SJSA1 (cell line): ENCODE measurements around the gene ZNF740. TPM values are rescaled to one million over a fixed set of nuclear protein-coding genes. Genes with fewer than 3 reads are reported as not detected.

Source experiments
- DNase-seq, 2 experiments: peaks; one replicate each; pipeline ENCODE4 v3.0.0-alpha.2; 2015 to 2020; ENCODE audit warnings: low spot score in 2 of 2, low read depth in 1 of 2
- H3K27ac ChIP-seq: fragments of 250-450 bp; sonication (Bioruptor Pico); 2 replicates; pipeline ENCODE4 v1.5.1; 2020; ENCODE audit warnings: mild to moderate bottlenecking, moderate library complexity
- H3K27me3 ChIP-seq: fragments of 250-450 bp; sonication (Bioruptor Pico); replicated peaks from 2 replicates; pipeline ENCODE4 v1.5.1; 2020; ENCODE audit warnings: mild to moderate bottlenecking, moderate library complexity
- H3K36me3 ChIP-seq: fragments of 250-450 bp; sonication (Bioruptor Pico); 2 replicates; pipeline ENCODE4 v1.5.1; 2020; ENCODE audit warnings: mild to moderate bottlenecking
- H3K4me1 ChIP-seq: fragments of 250-450 bp; sonication (Bioruptor Pico); replicated peaks from 2 replicates; pipeline ENCODE4 v1.6.1; 2021; ENCODE audit warnings: mild to moderate bottlenecking
- H3K4me3 ChIP-seq: fragments of 250-450 bp; sonication (Bioruptor Pico); 2 replicates; pipeline ENCODE4 v1.5.1; 2020; ENCODE audit warnings: mild to moderate bottlenecking
- H3K9me3 ChIP-seq: fragments of 250-450 bp; sonication (Bioruptor Pico); replicated peaks from 2 replicates; pipeline ENCODE4 v1.5.1; 2020; ENCODE audit warnings: mild to moderate bottlenecking
- total RNA-seq: library from RNA; depleted of rRNA; stranded (reverse); fragments of >200 nt; shearing (Covaris generic); gene quantifications from 2 replicates; pipeline ENCODE4 v1.2.3, GENCODE V29; 2014; rRNA removed

ZNF740 gene
- total RNA-seq, 1 experiment from 2014 or later, result 6.8 TPM

DNA sequence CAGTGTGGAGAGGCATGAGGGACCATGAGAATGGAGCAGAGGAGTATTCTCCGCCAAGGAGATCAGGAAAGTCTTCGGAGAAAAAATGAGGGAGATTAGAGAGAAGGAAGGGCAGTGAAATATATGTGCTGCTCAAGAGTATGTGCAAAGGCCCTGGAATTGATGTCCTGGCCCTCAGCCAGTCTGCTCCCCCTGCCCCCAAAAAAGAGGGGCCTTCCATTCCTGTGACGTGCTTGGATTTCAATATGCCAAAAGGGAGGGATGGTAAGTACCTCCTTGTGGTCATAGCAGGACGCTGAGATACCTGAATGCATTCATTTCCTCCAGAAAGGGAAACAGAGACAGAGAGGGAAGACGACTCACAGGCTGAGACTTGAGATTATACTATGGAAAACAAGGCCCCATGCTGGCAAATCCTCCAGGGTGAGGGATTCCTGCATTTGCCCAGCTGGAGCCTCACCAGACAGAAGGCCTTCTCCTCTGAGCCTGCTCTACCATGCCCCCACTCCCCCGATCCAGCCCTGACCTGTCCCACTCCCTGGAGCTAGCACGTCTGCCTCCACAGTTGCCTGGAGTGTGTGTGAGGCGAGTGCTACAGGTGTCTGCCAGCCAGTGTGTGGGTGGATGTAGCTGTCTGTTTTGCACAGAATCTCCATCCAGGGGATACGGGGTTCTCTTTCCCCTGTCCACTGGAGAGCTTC, 55.4 kb downstream of the ZNF740 start:
- no peak for DNase-seq
- H3K27me3 ChIP-seq, result no peaks in the 10 kb centered on the region
- H3K4me1 ChIP-seq, result peaks cover 28% of the 10 kb centered on the region
- no peaks in the 10 kb centered on the region for H3K36me3 ChIP-seq
- H3K9me3 ChIP-seq, result no peaks in the 10 kb centered on the region
- H3K27ac ChIP-seq, result no peak overlapping the region
- no peak overlapping the region for H3K4me3 ChIP-seq

DNA sequence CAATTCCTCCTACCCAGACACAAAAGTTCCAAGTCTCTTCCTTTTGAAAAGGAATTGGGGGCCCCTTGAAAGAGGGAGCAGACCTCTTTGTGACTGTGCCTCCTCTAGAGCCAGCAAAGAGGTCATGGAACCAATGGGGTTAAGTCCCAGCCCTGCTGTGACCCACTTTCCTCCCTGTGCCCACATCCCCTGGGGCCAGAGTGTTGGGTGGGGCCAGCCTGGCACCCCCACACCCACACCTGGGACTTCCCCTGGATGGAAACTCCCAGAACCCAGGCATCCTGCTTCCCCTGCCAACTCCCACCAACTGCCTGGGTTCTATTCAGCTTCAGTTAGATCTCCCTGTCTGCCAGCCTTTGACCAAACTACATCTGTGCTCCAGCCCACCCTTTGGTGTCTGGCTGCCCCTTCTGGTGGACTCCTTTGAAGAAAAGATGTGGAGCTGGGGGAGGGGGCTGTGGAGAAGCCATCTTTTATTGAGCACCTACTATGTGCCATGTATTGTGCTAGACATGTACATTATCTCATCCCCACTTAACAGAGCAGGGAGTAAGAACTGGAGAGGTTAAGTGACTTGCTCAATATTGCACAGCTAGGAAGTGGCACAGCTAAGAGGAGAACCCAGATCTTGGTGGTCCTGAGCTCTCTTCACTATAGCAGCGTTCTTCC, 56.1 kb downstream of the ZNF740 start:
- H3K4me3 ChIP-seq, result no peak overlapping the region
- no peaks in the 10 kb centered on the region for H3K36me3 ChIP-seq
- no peak overlapping the region for H3K27ac ChIP-seq
- H3K4me1 ChIP-seq, result peaks cover 21% of the 10 kb centered on the region
- H3K27me3 ChIP-seq, result no peaks in the 10 kb centered on the region
- no peaks in the 10 kb centered on the region for H3K9me3 ChIP-seq
- DNase-seq, result no peak

DNA sequence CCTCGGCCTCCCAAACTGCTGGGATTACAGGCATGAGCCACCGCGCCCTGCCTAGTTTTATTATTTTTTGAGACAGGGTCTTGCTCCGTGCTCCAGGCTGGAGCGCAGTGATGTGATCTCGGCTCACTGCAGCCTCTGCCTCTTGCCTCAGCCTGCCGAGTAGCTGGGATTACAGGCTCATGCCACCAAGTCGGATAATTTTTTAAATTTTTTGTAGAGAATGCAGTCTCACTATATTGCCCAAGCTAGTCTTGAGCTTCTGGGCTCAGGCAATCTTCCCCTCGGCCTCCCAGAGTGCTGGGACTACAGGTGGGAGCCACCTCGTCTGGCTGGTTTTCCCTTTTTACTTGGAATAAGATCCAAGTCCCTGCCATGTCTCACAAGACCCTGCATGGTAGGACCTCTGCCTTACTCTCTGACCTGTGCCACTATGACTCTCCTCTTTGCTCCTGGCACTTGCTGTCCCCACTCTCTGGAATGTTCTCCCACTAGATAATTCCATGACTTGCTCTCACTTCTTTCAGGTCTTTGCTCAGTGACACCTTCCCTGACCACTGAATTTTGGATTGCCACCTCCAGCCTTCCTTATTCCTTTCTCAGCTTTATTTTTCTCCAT, 59.2 kb downstream of the ZNF740 start:
- DNase-seq, result no peak
- H3K4me1 ChIP-seq, result no peaks in the 10 kb centered on the region
- H3K36me3 ChIP-seq, result no peaks in the 10 kb centered on the region
- no peak overlapping the region for H3K27ac ChIP-seq
- H3K27me3 ChIP-seq, result peaks cover 6% of the 10 kb centered on the region; the same call in 1 of the 2 replicates
- no peak overlapping the region for H3K4me3 ChIP-seq
- no peaks in the 10 kb centered on the region for H3K9me3 ChIP-seq

DNA sequence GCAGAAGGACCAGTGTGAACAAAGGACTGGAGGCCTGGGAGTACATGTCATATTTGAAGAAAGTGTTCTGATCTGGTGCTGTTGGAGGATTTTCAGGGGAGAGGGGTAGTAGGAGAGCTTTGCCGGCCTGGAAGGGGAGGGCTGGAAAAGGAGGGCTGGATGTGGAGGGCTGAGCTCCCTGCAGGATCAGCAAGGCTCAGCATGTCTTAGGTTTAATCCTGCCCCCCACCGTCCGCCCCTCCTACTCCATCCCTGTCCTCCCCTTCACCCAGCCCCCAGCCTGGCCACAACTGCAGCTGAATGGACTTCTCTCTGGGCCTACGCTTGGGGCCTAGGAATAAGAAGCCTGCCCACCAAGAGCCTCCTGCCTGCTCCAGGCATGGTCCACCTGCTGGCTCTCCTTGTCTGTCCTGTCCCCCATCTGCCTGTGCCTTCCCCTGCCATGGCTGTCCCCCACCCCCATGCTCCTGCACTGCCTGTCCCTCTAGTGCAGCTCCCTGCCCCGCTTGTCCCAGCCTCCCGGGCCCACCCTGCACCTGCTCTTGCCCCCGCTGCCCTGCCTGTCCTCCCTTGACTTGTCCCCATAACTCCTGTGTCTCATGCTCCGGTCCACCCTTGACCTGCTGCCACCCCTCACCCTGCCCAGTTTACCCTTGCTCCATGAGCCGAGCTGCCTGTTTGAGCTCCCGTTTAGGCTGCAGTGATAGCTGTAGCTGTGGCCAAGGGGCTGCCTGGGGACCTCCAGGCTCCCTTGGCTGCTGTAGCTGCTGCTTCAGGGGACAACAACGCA, 61.3 kb downstream of the ZNF740 start:
- no peak overlapping the region for H3K27ac ChIP-seq
- H3K9me3 ChIP-seq, result no peaks in the 10 kb centered on the region
- no peaks in the 10 kb centered on the region for H3K4me1 ChIP-seq
- H3K4me3 ChIP-seq, result no peak overlapping the region
- H3K27me3 ChIP-seq, result peaks cover 6% of the 10 kb centered on the region; the same call in 1 of the 2 replicates
- no peak for DNase-seq
- no peaks in the 10 kb centered on the region for H3K36me3 ChIP-seq

DNA sequence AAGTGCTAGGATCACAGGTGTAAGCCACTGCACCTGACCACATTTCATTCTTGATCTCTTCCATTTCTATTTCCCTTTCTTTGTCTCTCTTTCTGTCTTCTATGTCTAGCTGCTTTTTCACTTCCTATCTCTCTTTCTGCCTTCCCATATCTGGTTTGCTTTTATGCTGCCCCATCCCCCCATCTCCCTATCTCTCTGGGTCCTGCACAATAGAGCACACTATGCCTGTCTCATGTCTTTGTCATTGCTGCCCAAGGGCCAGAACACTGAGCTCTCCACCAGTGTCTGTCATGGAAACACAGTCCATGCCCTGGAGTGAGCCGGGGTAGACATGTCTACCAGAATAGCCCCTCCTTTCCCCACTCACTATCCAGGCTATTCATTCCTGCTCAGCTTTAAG, 63.8 kb downstream of the ZNF740 start:
- no peak for DNase-seq
- H3K9me3 ChIP-seq, result no peaks in the 10 kb centered on the region
- H3K4me3 ChIP-seq, result no peak overlapping the region
- no peaks in the 10 kb centered on the region for H3K36me3 ChIP-seq
- H3K27me3 ChIP-seq, result peaks cover 6% of the 10 kb centered on the region; the same call in 1 of the 2 replicates
- no peaks in the 10 kb centered on the region for H3K4me1 ChIP-seq
- H3K27ac ChIP-seq, result no peak overlapping the region

Other genes with a start within 250 kb of the ZNF740 start
- 63.9 and 81.8 TPM in 2 replicates for gene KRT18, start 231.6 kb upstream of the ZNF740 start, total RNA-seq
- 263 and 304 TPM in 2 replicates for gene EIF4B, start 174.3 kb upstream of the ZNF740 start, total RNA-seq
- 8.8 and 18.4 TPM in 2 replicates for gene TNS2, start 130.7 kb upstream of the ZNF740 start, total RNA-seq
- gene SPRYD3, start 101.3 kb upstream of the ZNF740 start, total RNA-seq, result 18.3 and 18.6 TPM in 2 replicates
- 58.0 and 64.5 TPM in 2 replicates for gene IGFBP6, start 83.1 kb upstream of the ZNF740 start, total RNA-seq
- not detected in 2 replicates for gene SOAT2, start 77.2 kb upstream of the ZNF740 start, total RNA-seq
- gene CSAD, start 203 bp downstream of the ZNF740 start, total RNA-seq, result 2.5 and 7.5 TPM in 2 replicates
- gene ITGB7, start 26.5 kb downstream of the ZNF740 start, total RNA-seq, result 0.45 TPM in 1 of 2 replicates, not detected in the other
- 13.5 and 13.6 TPM in 2 replicates for gene RARG, start 51.5 kb downstream of the ZNF740 start, total RNA-seq
- 20.2 and 28.0 TPM in 2 replicates for gene ESPL1, start 87.6 kb downstream of the ZNF740 start, total RNA-seq
- gene PFDN5, start 114.8 kb downstream of the ZNF740 start, total RNA-seq, result 450 and 523 TPM in 2 replicates
- gene MYG1, start 119.0 kb downstream of the ZNF740 start, total RNA-seq, result 40.6 and 45.1 TPM in 2 replicates
- gene AAAS, start 140.9 kb downstream of the ZNF740 start, total RNA-seq, result 51.8 and 52.0 TPM in 2 replicates
- gene SP7, start 155.6 kb downstream of the ZNF740 start, total RNA-seq, result not detected in 2 replicates
- 19.8 and 33.9 TPM in 2 replicates for gene SP1, start 199.5 kb downstream of the ZNF740 start, total RNA-seq
- gene AMHR2, start 243.1 kb downstream of the ZNF740 start, total RNA-seq, result not detected in 2 replicates